ENCODE data around the gene NFATC4.
"Not testable (repeated sequence)": the region's sequence is repeated elsewhere in the genome, so short reads cannot be mapped to it uniquely, and the experiment has no call there.

The NFATC4 gene

DNA sequence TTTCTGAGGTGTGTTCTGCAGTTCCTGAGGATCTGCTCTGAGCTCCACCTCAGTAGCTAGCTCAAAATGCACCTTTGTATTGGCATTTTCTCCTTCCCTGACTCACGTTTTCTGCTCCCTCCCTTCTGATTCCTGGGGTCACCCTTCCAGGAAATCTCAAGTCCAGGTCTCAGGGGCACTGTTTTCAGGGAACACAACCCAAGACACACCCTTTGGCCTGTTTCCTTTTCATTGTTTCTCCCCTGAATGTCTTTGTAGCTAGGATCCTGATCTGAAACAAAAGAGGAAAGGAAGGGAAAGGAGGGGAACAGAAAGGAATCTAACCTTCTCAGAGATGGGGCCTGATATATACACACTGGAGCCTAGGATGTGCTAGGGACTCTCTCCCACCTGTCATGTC lies 20.9 kb upstream of the NFATC4 start:
- Mint-ChIP-seq H3K4me3 (no peak overlapping the region), H3K4me1 (ENCODE audit: low read depth in 2 of 2) (no peaks in the 10 kb centered on the region), H3K9me3 (no peaks in the 10 kb centered on the region), H3K27me3 (peaks cover 64 to 73% of the 10 kb centered on the region in 2 donors), H3K27ac (no peak overlapping the region), H3K36me3 (ENCODE audit: insufficient read depth) (no peaks in the 10 kb centered on the region)
- ATAC-seq (replicated peaks), result no peak
- DNase-seq, result no peak

DNA sequence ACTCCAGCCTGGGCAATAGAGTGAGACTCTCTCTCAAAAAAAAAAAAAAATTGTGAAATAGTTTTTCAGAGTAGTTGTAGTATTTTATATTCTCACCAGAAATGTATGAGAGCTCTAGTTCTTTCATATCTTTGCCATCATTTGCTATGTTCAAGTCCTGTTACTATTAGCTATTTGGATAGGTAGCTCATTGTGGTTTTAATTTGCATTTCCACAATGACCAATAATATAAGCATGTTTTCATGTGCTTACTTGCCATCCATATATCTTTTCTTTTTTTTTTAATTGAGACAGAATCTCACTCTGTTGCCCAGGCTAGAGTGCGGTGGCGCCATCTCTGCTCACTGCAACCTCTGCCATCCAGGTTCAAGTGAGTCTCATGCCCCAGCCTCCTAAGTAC lies 19.8 kb upstream of the NFATC4 start:
- Mint-ChIP-seq H3K4me1 (ENCODE audit: low read depth in 2 of 2) (no peaks in the 10 kb centered on the region), H3K9me3 (no peaks in the 10 kb centered on the region), H3K27ac (no peak overlapping the region), H3K27me3 (peaks cover 70 to 75% of the 10 kb centered on the region in 2 donors), H3K36me3 (ENCODE audit: insufficient read depth) (no peaks in the 10 kb centered on the region), H3K4me3 (no peak overlapping the region)
- DNase-seq (no peak), ATAC-seq (replicated peaks) (no peak)

DNA sequence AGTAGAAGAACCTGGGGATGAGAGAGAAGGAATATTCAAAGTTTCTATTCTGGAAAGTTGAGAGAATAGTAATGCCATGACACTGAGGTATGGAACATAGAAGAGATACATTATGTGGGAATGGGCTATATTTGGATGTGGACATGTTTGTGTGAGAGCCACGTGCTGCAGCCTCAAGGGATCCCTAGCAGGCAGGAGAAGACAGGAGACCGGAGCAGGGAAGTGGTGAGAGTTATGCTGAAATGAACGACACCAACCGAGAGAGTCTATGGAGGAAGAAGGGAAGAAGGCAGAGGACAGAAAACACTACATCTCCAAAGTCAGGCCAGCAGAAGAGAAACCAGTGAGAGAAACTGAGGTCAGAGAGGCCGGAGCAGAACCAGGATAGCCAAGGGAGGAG lies 18.2 kb upstream of the NFATC4 start:
- ATAC-seq (replicated peaks), result no peak
- H3K27me3 Mint-ChIP-seq, result peaks cover 74 to 75% of the 10 kb centered on the region in 2 donors
- H3K36me3 Mint-ChIP-seq (ENCODE audit: insufficient read depth), result no peaks in the 10 kb centered on the region
- H3K27ac Mint-ChIP-seq, result no peak overlapping the region
- no peak for DNase-seq
- no peak overlapping the region for H3K4me3 Mint-ChIP-seq
- H3K4me1 Mint-ChIP-seq (ENCODE audit: low read depth in 2 of 2), result no peaks in the 10 kb centered on the region
- no peaks in the 10 kb centered on the region for H3K9me3 Mint-ChIP-seq

DNA sequence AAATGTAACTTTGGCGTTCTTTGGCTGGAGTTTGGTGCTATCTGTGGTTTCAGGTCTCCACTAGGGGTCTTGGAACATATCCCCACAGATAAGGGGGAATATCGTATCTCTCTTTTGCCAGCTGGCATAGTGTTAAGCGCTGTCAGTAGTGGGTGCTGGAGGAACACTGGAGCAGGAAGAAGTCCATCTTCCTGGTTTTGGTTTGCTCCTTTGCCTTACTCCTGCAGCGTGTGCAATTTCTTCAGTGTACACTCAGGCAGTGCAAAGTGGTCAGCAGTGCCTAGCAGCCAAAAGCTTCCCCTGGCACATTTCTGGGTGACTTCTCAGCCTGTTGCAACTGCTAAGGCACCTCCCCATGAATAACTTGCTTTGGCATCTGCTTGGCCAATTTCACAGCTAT lies 16.5 kb upstream of the NFATC4 start:
- ATAC-seq (replicated peaks), result no peak
- no peak for DNase-seq
- no peaks in the 10 kb centered on the region for H3K9me3 Mint-ChIP-seq
- peaks cover 62 to 63% of the 10 kb centered on the region in 2 donors for H3K27me3 Mint-ChIP-seq
- H3K4me1 Mint-ChIP-seq (ENCODE audit: low read depth in 2 of 2), result no peaks in the 10 kb centered on the region
- no peak overlapping the region for H3K27ac Mint-ChIP-seq
- no peaks in the 10 kb centered on the region for H3K36me3 Mint-ChIP-seq (ENCODE audit: insufficient read depth)
- no peak overlapping the region for H3K4me3 Mint-ChIP-seq

DNA sequence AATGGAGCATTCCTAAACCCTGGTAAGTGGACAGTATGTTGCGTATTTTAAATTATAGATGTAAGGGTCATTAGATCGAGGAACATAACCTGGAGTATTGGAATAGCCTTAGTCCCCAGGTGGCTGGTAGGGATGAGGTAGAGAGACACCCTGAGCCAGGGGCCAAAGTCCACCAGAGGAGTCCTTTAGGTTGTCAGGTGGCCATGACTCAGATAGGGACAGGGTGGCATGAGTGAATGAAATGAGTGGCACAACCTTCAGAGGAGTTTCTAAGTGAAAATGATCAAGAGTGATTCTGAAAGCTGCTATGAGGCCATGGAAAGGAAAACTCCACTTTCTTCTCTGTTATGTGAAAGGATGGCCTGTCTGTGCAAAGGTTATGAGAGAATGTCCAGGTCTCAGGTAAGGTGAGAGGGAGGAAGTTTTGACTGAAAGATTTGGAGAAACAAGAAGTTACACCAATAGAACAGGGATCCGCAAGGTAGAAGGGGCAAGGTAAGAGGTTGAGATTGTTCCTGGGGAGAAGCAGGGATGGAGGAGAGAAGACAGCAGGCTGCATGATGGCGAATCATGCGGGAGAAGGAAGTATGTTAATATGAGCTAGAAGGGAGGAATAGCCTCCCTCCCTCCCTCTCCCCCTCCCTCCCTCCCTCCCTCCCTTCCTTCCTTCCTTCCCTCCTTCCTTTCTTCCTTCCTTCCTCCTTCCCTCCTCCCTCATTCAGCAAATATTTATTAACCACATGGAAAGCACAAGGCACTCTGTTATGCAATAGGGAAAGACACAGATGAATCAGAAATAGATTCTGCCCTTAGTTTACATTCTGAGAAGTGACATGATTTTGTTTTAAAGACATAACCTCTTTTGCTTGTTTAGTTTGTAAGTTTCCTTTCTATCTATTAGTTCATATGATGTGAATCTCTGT lies 14.2 kb upstream of the NFATC4 start:
- Mint-ChIP-seq H3K36me3 (ENCODE audit: insufficient read depth) (no peaks in the 10 kb centered on the region), H3K27me3 (peaks cover 49 to 68% of the 10 kb centered on the region in 2 donors), H3K4me1 (ENCODE audit: low read depth in 2 of 2) (no peaks in the 10 kb centered on the region), H3K9me3 (no peaks in the 10 kb centered on the region), H3K27ac (no peak overlapping the region), H3K4me3 (no peak overlapping the region)
- ATAC-seq (replicated peaks) (no peak), DNase-seq (no peak)

DNA sequence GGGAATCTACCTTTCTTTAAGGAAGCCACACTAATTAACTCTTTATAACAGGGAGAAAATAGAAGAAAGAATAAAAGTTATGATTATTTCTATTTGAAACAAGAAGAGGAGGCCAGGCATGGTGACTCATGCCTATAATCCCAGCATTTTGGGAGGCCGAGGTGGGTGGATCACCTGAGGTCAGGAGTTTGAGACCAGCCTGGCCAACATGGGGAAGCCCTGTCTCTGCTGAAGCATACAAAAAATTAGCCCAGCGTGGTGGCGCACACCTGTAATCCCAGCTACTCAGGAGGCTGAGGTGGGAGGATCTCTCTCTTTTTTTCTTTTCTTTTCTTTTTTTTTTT lies 13.5 kb upstream of the NFATC4 start:
- ATAC-seq (replicated peaks); H3K27ac Mint-ChIP-seq; DNase-seq; H3K36me3 Mint-ChIP-seq (ENCODE audit: insufficient read depth); H3K4me1 Mint-ChIP-seq (ENCODE audit: low read depth in 2 of 2); H3K9me3 Mint-ChIP-seq; H3K4me3 Mint-ChIP-seq: not testable (repeated sequence)
- H3K27me3 Mint-ChIP-seq, result peaks cover 45 to 65% of the 10 kb centered on the region in 2 donors

DNA sequence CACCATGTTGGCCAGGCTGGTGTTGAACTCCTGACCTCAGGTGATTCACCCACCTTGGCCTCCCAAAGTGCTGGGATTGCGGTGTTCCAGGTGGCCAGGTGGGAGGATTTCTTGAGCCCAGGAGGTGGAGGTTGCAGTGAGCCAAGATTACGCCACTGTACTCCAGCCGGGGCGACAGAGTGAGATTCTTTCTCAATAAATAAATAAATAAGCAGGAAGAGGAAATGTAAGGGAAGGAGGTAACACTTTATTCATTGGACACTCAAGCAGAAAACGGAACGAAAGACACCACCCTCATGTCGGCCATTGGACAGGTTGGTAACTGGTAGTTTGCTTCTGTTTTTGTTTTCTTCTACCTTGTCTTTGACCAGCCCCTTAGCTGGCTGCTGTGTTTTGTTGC lies 13.0 kb upstream of the NFATC4 start:
- DNase-seq (no peak), ATAC-seq (replicated peaks) (no peak)
- Mint-ChIP-seq H3K27me3 (peaks cover 45 to 65% of the 10 kb centered on the region in 2 donors), H3K4me3 (no peak overlapping the region), H3K27ac (no peak overlapping the region), H3K9me3 (no peaks in the 10 kb centered on the region), H3K36me3 (ENCODE audit: insufficient read depth) (no peaks in the 10 kb centered on the region), H3K4me1 (ENCODE audit: low read depth in 2 of 2) (no peaks in the 10 kb centered on the region)

DNA sequence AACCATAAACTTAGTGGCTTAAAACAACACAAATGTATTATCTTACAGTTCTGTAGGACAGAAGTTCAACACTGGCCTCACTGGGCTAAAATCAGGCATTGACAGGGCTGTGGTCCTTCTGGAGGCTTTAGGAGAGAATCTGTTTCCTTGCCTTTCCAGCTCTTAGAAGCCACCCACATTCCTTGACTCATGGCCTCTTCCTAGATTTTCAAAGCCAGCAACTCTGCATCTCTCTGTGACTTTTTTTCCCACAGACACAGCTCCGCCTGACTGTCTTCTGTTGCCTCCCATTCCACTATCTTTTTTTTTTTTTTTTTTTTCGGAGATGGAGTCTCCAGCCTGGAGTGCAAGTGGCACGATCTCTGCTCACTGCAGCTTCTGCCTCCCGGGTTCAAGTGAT lies 11.8 kb upstream of the NFATC4 start:
- H3K4me3 Mint-ChIP-seq, result no peak overlapping the region
- H3K27ac Mint-ChIP-seq, result no peak overlapping the region
- H3K9me3 Mint-ChIP-seq, result no peaks in the 10 kb centered on the region
- no peaks in the 10 kb centered on the region for H3K4me1 Mint-ChIP-seq (ENCODE audit: low read depth in 2 of 2)
- no peaks in the 10 kb centered on the region for H3K36me3 Mint-ChIP-seq (ENCODE audit: insufficient read depth)
- no peak for ATAC-seq (replicated peaks)
- DNase-seq, result no peak
- H3K27me3 Mint-ChIP-seq, result peaks cover 40 to 53% of the 10 kb centered on the region in 2 donors

DNA sequence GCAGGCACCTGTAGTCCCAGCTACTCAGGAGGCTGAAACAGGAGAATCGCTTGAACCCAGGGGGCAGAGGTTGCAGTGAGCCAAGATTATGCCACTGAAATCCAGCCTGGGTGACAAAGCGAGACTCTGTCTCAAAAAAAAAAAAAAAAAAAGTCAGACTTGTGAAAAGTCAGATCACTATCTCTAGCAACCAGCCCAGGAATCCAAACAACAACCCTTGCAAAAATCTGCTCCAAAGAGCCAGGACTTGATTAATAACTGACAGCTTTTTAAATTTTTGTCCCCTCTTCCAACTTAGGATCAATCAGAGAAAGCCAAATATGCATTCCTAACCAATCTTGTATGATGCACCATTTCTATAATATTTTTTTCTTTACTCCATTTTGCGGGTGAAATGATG lies 7.7 kb upstream of the NFATC4 start:
- H3K27ac Mint-ChIP-seq, result no peak overlapping the region
- H3K9me3 Mint-ChIP-seq, result no peaks in the 10 kb centered on the region

DNA sequence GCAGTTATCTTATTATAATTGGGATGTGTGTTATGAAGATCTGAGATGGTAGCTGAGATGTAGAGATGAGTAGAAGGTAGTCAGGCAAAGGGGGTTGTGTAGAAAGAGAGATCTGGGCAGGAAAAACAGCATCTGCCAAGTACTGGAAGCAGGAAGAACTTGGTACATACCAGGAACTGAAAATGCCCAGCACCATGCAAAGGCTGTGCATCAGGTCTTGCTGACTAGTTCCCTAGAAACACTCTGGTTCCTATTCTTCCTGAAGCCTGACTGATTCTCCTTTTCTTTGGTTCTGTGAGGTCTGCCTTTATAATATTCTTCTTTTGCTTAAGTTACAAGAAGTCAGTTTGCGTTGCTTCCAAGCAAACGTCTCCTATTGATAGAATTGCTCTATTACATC lies 6.7 kb upstream of the NFATC4 start:
- Mint-ChIP-seq H3K27me3 (peaks cover 53 to 60% of the 10 kb centered on the region in 2 donors), H3K4me1 (ENCODE audit: low read depth in 2 of 2) (peaks cover 7 to 9% of the 10 kb centered on the region in 2 donors), H3K27ac (no peak overlapping the region), H3K4me3 (no peak overlapping the region), H3K36me3 (ENCODE audit: insufficient read depth) (no peaks in the 10 kb centered on the region), H3K9me3 (no peaks in the 10 kb centered on the region)
- ATAC-seq (replicated peaks) (no peak), DNase-seq (no peak)

More for the DNA sequence above, 7.7 kb upstream of the NFATC4 start:
- Mint-ChIP-seq H3K4me1 (ENCODE audit: low read depth in 2 of 2) (peaks cover 0 to under 1% of the 10 kb centered on the region in 2 donors), H3K36me3 (ENCODE audit: insufficient read depth) (no peaks in the 10 kb centered on the region), H3K27me3 (peaks cover 43 to 49% of the 10 kb centered on the region in 2 donors), H3K4me3 (no peak overlapping the region)
- no peak for ATAC-seq (replicated peaks)
- no peak for DNase-seq

DNA sequence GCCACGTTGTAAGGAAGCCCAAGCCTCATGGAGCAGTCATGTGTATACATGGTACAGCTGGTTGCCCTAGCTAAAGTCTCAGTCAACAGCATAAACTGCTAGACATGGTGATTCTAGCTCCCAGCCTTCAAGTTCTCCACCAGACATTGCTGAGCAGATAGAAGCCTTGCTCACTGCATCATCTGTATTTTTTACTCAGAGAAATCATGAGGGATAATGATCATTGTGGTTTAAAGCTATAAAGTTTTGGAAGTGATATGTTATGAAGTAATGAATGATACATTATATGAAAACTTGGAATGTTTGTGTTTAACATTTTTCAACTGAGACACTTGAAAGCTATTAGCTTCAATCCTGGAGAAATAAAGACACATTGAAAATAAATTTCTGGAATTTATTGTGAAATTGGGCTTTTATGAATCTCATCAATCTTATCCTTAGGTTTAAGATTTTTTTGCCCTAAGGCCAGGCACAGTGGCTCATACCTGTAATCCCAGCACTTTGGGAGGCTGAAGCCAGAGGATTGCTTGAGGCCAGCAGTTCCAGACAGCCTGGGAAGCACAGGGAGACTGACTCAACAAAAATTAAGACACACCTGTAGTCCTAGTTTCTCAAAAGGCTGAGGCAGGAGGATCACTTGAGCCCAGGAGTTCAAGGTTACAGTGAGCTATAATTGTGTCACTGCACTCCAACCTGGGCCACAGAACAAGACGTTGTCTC lies 5.6 kb upstream of the NFATC4 start:
- H3K4me1 Mint-ChIP-seq (ENCODE audit: low read depth in 2 of 2), result peaks cover 13 to 16% of the 10 kb centered on the region in 2 donors
- no peak for ATAC-seq (replicated peaks)
- H3K27ac Mint-ChIP-seq, result no peak overlapping the region
- H3K27me3 Mint-ChIP-seq, result peaks cover 60 to 66% of the 10 kb centered on the region in 2 donors
- no peaks in the 10 kb centered on the region for H3K36me3 Mint-ChIP-seq (ENCODE audit: insufficient read depth)
- no peak for DNase-seq
- H3K9me3 Mint-ChIP-seq, result no peaks in the 10 kb centered on the region
- no peak overlapping the region for H3K4me3 Mint-ChIP-seq

DNA sequence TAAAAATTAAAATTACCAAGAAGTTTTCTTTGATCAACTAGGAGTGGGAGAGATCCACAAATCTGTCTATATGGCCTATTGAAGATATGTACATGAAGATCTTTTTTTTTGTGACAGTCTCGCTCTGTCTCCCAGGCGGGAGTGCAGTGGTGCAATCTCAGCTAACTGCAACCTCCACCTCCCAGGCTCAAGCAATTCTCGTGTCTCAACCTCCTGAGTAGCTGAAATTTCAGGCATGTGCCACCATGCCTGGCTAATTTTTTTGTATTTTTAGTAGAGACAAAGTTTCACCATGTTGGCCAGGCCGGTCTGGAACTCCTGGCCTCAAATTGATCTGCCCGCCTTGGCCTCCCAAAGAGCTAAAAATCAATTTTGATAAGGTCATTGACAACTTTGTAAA lies 4.6 kb upstream of the NFATC4 start:
- Mint-ChIP-seq H3K27ac (no peak overlapping the region), H3K27me3 (peaks cover 68 to 70% of the 10 kb centered on the region in 2 donors), H3K4me1 (ENCODE audit: low read depth in 2 of 2) (peaks cover 20 to 21% of the 10 kb centered on the region in 2 donors), H3K9me3 (no peaks in the 10 kb centered on the region), H3K4me3 (no peak overlapping the region), H3K36me3 (ENCODE audit: insufficient read depth) (no peaks in the 10 kb centered on the region)
- DNase-seq (no peak), ATAC-seq (replicated peaks) (no peak)

DNA sequence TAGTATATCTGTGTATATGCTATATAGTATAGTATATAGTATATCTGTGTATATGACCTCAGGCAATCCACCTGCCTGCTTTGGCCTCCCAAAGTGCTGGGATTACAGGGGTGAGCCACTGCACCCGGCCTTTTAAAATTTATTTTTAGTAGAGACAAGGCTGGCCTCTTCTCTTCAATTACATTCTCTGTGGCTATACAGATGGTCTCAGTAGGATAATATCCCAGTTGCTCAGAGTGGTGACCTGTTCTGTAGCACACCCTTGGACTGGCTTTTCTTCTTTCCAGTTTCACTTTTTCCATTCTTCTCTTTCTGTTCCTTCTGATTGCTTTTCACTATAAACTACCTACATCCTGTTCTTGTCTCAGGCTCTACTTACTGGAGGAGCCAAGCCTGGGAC lies 3.1 kb upstream of the NFATC4 start:
- Mint-ChIP-seq H3K4me1 (ENCODE audit: low read depth in 2 of 2) (peaks cover 25 to 26% of the 10 kb centered on the region in 2 donors), H3K36me3 (ENCODE audit: insufficient read depth) (no peaks in the 10 kb centered on the region), H3K9me3 (no peaks in the 10 kb centered on the region), H3K27ac (no peak overlapping the region), H3K4me3 (no peak overlapping the region), H3K27me3 (peaks cover 73 to 76% of the 10 kb centered on the region in 2 donors)
- ATAC-seq (replicated peaks), result no peak
- no peak for DNase-seq

All from effector memory CD8-positive, alpha-beta T cell (primary cell).